Measurements from ENCODE around the gene CNKSR2. TPM values are rescaled to one million over a fixed set of nuclear protein-coding genes. Genes with fewer than 3 reads are reported as not detected.
"Not testable (repeated sequence)": the region's sequence is repeated elsewhere in the genome, so short reads cannot be mapped to it uniquely, and the experiment has no call there.

CNKSR2 gene
- total RNA-seq, 2 donors from 2014 or later = 0.24 to 0.32 TPM

GRCh38 chrX:21476909-21477308 is 102.7 kb downstream of the CNKSR2 start:
- no peak overlapping the region for H3K4me3 ChIP-seq
- no peaks in the 10 kb centered on the region for H3K36me3 ChIP-seq
- no peaks in the 10 kb centered on the region for H3K9me3 ChIP-seq
- H3K27ac ChIP-seq = no peak overlapping the region
- H3K4me1 ChIP-seq = no peaks in the 10 kb centered on the region
- no peak for DNase-seq
- TF ChIP-seq, protein P1, sequence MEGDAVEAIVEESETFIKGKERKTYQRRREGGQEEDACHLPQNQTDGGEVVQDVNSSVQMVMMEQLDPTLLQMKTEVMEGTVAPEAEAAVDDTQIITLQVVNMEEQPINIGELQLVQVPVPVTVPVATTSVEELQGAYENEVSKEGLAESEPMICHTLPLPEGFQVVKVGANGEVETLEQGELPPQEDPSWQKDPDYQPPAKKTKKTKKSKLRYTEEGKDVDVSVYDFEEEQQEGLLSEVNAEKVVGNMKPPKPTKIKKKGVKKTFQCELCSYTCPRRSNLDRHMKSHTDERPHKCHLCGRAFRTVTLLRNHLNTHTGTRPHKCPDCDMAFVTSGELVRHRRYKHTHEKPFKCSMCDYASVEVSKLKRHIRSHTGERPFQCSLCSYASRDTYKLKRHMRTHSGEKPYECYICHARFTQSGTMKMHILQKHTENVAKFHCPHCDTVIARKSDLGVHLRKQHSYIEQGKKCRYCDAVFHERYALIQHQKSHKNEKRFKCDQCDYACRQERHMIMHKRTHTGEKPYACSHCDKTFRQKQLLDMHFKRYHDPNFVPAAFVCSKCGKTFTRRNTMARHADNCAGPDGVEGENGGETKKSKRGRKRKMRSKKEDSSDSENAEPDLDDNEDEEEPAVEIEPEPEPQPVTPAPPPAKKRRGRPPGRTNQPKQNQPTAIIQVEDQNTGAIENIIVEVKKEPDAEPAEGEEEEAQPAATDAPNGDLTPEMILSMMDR (IDR thresholded peaks at IDR 0.05) = no peak
- no peaks in the 10 kb centered on the region for H3K27me3 ChIP-seq
- no peak overlapping the region for H3K9ac ChIP-seq (ENCODE audit: low read depth in 2 of 2, low read length in 2 of 2)
- intact Hi-C loops (cut with DNase I) = loop anchor here (5.0 kb wide), 1 partner anchor 950 kb away; no protein-coding TSS in a partner anchor

- Histone ChIP-seq H3K36me3 (no peaks in the 10 kb centered on the region), H3K27ac (no peak overlapping the region)
- intact Hi-C loops (cut with DNase I) = loop anchor here (5.0 kb wide), 1 partner anchor 952 kb away; no protein-coding TSS in a partner anchor
Measured at GRCh38 chrX:21479695-21480270, 105.6 kb downstream of the CNKSR2 start.

GRCh38 chrX:21481761-21482160 is 107.5 kb downstream of the CNKSR2 start:
- no peaks in the 10 kb centered on the region for H3K4me1 ChIP-seq
- no peaks in the 10 kb centered on the region for H3K36me3 ChIP-seq
- DNase-seq = no peak
- intact Hi-C loops (cut with DNase I) = no loop called here
- H3K4me3 ChIP-seq = no peak overlapping the region
- H3K9me3 ChIP-seq = no peaks in the 10 kb centered on the region
- H3K27ac ChIP-seq = no peak overlapping the region
- TF ChIP-seq, protein P1 (IDR thresholded peaks at IDR 0.05) = no peak
- H3K27me3 ChIP-seq = no peaks in the 10 kb centered on the region
- no peak overlapping the region for H3K9ac ChIP-seq (ENCODE audit: low read depth in 2 of 2, low read length in 2 of 2)

More at GRCh38 chrX:21479695-21480270, 105.6 kb downstream of the CNKSR2 start:
- H3K4me1 ChIP-seq = no peaks in the 10 kb centered on the region
- TF ChIP-seq, protein P1 (IDR thresholded peaks at IDR 0.05) = peak; percentile 38
- no peaks in the 10 kb centered on the region for H3K9me3 ChIP-seq
- no peaks in the 10 kb centered on the region for H3K27me3 ChIP-seq
- H3K4me3 ChIP-seq = no peak overlapping the region
- H3K9ac ChIP-seq (ENCODE audit: low read depth in 2 of 2, low read length in 2 of 2) = no peak overlapping the region
- no peak for DNase-seq

DNA sequence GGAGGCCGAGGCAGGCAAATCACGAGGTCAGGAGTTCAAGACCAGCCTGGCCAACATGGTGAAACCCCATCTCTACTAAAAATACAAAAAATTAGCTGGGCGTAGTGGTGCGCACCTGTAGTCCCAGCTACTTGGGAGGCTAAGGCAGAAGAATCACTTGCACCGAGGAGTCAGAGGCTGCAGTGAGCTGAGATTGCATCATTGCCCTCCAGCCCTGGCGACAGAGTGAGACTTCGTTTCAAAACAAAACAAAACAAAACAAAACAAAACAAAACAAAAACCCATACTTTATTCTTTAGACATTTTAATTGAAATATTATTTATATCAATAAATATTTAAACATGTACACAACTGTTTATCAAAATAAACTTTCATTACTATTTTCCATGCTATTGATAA is 109.8 kb downstream of the CNKSR2 start:
- H3K9ac ChIP-seq (ENCODE audit: low read depth in 2 of 2, low read length in 2 of 2); H3K36me3 ChIP-seq; H3K27ac ChIP-seq; H3K4me1 ChIP-seq; intact Hi-C loops (cut with DNase I); H3K9me3 ChIP-seq; DNase-seq; H3K4me3 ChIP-seq; H3K27me3 ChIP-seq: not testable (repeated sequence)

GRCh38 chrX:21487832-21488231 is 113.6 kb downstream of the CNKSR2 start:
- H3K4me3 ChIP-seq = no peak overlapping the region
- H3K27me3 ChIP-seq = no peaks in the 10 kb centered on the region
- H3K27ac ChIP-seq = no peak overlapping the region
- H3K36me3 ChIP-seq = no peaks in the 10 kb centered on the region
- peak; percentile 16 for DNase-seq
- intact Hi-C loops (cut with DNase I) = no loop called here
- no peak overlapping the region for H3K9ac ChIP-seq (ENCODE audit: low read depth in 2 of 2, low read length in 2 of 2)
- H3K4me1 ChIP-seq = no peaks in the 10 kb centered on the region
- TF ChIP-seq, protein P1 (IDR thresholded peaks at IDR 0.05) = no peak
- H3K9me3 ChIP-seq = no peaks in the 10 kb centered on the region

- no peaks in the 10 kb centered on the region for H3K27me3 ChIP-seq
Measured at GRCh38 chrX:21490341-21490740, 116.1 kb downstream of the CNKSR2 start.

More at GRCh38 chrX:21490341-21490740, 116.1 kb downstream of the CNKSR2 start:
- TF ChIP-seq, protein P1 (IDR thresholded peaks at IDR 0.05) = no peak
- H3K9ac ChIP-seq (ENCODE audit: low read depth in 2 of 2, low read length in 2 of 2) = no peak overlapping the region
- H3K4me3 ChIP-seq = no peak overlapping the region
- no peak for DNase-seq
- no peaks in the 10 kb centered on the region for H3K36me3 ChIP-seq
- intact Hi-C loops (cut with DNase I) = no loop called here
- no peak overlapping the region for H3K27ac ChIP-seq
- no peaks in the 10 kb centered on the region for H3K9me3 ChIP-seq
- H3K4me1 ChIP-seq = no peaks in the 10 kb centered on the region
